BJ (cell line): ENCODE results near the gene ZNF207. TPM values are rescaled to one million over a fixed set of nuclear protein-coding genes. Genes with fewer than 3 reads are reported as not detected.
"Not testable (repeated sequence)": the region's sequence is repeated elsewhere in the genome, so short reads cannot be mapped to it uniquely, and the experiment has no call there.

ENCODE experiments used
- CTCF ChIA-PET: fragments of 350-600 bp; formaldehyde crosslinking; extraction: SDS; loops from one replicate; lab custom pipeline; 2021; ENCODE audit warnings: antibody characterized with exemption, inconsistent platforms; lab: Yijun Ruan, JAX
- POLR2A ChIA-PET: fragments of 300-600 bp; sonication (Branson Sonifier 250); formaldehyde crosslinking; extraction: SDS; loops from one replicate; lab custom pipeline; 2021; ENCODE audit warnings: antibody characterized with exemption; lab: Charles Lee
- DNase-seq: peaks from one replicate; pipeline ENCODE4 v3.0.0-alpha.2; 2011; ENCODE audit warnings: low read depth
- H3K27me3 ChIP-seq: 2 replicates; pipeline ENCODE4 v1.6.0; 2011; ENCODE audit warnings: low read length; ENCODE audit not compliant: control insufficient read depth, insufficient read depth
- H3K36me3 ChIP-seq: 2 replicates; pipeline ENCODE4 v1.5.1; 2011; ENCODE audit warnings: low read length; ENCODE audit not compliant: control insufficient read depth, insufficient read depth
- H3K4me3 ChIP-seq: 2 replicates; pipeline ENCODE4 v1.5.1; 2011; ENCODE audit warnings: low read depth, mild to moderate bottlenecking, control low read depth, low read length
- CTCF ChIP-seq: IDR thresholded peaks from 2 replicates; pipeline ENCODE4 v1.5.1; 2011; ENCODE audit warnings: low read depth, mild to moderate bottlenecking, control low read depth, inconsistent platforms, low read length, moderate library complexity; ENCODE audit not compliant: insufficient read depth
- polyA plus RNA-seq: library from polyadenylated mRNA; depleted of rRNA; stranded (reverse); fragments of >200 nt; gene quantifications from 2 replicates; pipeline ENCODE4 v1.2.3, GENCODE V29; 2011

ZNF207 gene
- polyA plus RNA-seq, 1 experiment: 179 TPM

DNA sequence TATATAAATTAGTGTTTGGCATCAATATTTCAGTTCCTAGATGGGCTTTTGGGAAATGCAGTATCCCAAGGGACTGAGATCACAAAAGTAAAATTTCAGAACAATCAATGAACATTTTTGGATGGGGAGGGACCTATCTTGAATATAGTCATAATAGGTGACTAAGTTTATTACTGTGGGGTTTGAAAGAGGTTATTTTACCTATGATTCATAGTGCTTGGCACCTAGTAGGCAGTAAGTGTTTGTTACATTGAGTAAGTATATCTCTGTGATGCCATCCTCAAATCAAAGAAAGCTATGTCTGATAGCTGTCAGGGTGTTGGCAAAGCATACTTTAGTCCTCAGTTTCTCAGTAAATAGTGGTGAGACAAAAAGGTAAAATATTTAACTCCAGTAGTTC is 36.9 kb downstream of the ZNF207 start:
- H3K36me3 ChIP-seq: no peaks in the 10 kb centered on the region
- no peak for DNase-seq
- H3K4me3 ChIP-seq: no peak overlapping the region
- TF ChIP-seq CTCF: no peak
- no peaks in the 10 kb centered on the region for H3K27me3 ChIP-seq
- CTCF ChIA-PET: interaction anchor here (0.5 to 1.9 kb wide), 2 partner anchors 15 to 24 kb away, joined by 3 to 6 read pairs; no protein-coding TSS in a partner anchor
- POLR2A ChIA-PET: no interaction called here

- DNase-seq, H3K27me3 ChIP-seq, H3K36me3 ChIP-seq, H3K4me3 ChIP-seq, POLR2A ChIA-PET: not testable (repeated sequence)
- CTCF ChIA-PET: interaction anchor here (0.6 to 1.3 kb wide), 2 partner anchors 11 to 21 kb away, joined by 3 to 5 read pairs; no protein-coding TSS in a partner anchor
Measured at GRCh38 chr17:32388128-32388527, 38.2 kb downstream of the ZNF207 start.

DNA sequence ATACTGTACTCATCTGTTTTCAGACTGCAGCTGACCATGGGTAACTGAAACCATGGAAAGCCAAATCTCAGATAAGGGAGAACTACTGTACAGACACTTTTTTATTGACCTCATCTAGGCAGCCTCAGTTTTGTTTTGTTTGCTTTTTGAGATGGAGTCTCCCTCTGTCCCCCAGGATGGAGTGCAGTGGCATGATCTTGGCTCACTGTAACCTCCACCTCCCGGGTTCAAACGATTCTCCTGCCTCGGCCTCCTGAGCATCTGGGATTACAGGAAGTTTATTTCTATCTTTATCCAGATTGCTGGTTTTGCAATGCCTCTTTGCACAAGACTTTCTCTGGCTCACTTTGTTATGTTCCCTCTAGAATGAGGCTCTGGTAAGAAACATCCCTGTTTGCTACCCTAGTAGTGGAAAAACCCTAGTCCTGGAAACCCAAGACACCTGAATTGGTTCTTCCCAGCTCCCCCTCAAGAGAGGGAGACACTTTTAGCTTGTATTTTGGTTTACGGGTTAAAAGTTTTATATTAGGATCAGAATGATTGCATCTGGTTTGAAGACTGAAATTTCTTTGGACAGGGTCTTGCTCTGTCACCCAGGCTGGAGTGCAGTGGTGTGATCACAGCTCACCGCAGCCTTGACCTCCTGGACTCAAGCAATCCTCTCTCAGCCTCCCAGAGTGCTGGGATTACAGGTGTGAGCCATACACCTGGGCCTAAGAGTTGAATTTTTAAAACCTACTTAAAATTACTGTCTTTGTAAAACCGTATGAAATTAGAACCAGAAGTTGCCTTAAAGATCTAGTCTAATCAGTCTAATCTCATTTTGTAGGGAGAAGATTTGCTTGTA is 38.9 kb downstream of the ZNF207 start:
- TF ChIP-seq CTCF: no peak
- no peaks in the 10 kb centered on the region for H3K36me3 ChIP-seq
- no peak overlapping the region for H3K4me3 ChIP-seq
- POLR2A ChIA-PET: no interaction called here
- H3K27me3 ChIP-seq: no peaks in the 10 kb centered on the region
- no peak for DNase-seq
- CTCF ChIA-PET: interaction anchor here (1.3 kb wide), 1 partner anchor 10 kb away, joined by 3 read pairs; no protein-coding TSS in a partner anchor

- CTCF ChIA-PET: interaction anchor here (1.1 kb wide), 1 partner anchor 50 kb away, joined by 5 read pairs; the partner anchor contains the start of gene PSMD11
- Histone ChIP-seq H3K36me3 (no peaks in the 10 kb centered on the region), H3K4me3 (no peak overlapping the region), H3K27me3 (no peaks in the 10 kb centered on the region)
- no peak for DNase-seq
- no peak for TF ChIP-seq CTCF
- POLR2A ChIA-PET: no interaction called here
Measured at GRCh38 chr17:32393904-32394303, 43.9 kb downstream of the ZNF207 start.

DNA sequence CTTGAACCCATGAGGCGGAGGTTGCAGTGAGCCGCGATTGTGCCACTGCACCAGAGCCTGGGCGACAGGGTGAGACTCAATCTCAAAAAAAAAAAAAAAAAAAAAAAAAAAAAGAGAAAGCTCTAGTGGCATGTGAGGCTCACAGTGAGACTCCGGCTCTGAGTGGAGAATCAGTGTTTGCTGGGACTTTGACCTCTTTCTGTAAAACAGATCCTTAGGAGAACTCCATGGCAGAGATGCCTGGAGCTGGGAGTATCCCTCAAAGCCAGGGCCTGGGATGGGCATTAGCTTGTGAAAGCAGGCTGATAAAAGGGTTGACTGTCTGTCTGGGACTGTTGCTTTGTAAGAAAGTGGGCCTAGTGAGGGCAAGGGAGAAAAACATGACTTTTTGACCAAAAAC is 46.4 kb downstream of the ZNF207 start:
- ChIA-PET POLR2A (no interaction called here), CTCF (no interaction called here)

More for the DNA sequence above, 46.4 kb downstream of the ZNF207 start:
- TF ChIP-seq CTCF: no peak
- Histone ChIP-seq H3K36me3 (no peaks in the 10 kb centered on the region), H3K4me3 (no peak overlapping the region), H3K27me3 (no peaks in the 10 kb centered on the region)
- no peak for DNase-seq
